HK-2 (cell line): Measurements from ENCODE around the gene TMC6.
"Not testable (repeated sequence)": the region's sequence is repeated elsewhere in the genome, so short reads cannot be mapped to it uniquely, and the experiment has no call there.

Experiments used
- DNase-seq: peaks from one replicate; pipeline ENCODE4 v3.0.0-alpha.2; 2018; ENCODE audit not compliant: unreplicated experiment

Gene TMC6

GRCh38 chr17:78111016-78111726, 17.4 kb downstream of the TMC6 start:
- no peak for DNase-seq

- no peak for DNase-seq
Observed at GRCh38 chr17:78110363-78111015, 18.1 kb downstream of the TMC6 start.

GRCh38 chr17:78109489-78109761, 19.1 kb downstream of the TMC6 start:
- DNase-seq = no peak

DNA sequence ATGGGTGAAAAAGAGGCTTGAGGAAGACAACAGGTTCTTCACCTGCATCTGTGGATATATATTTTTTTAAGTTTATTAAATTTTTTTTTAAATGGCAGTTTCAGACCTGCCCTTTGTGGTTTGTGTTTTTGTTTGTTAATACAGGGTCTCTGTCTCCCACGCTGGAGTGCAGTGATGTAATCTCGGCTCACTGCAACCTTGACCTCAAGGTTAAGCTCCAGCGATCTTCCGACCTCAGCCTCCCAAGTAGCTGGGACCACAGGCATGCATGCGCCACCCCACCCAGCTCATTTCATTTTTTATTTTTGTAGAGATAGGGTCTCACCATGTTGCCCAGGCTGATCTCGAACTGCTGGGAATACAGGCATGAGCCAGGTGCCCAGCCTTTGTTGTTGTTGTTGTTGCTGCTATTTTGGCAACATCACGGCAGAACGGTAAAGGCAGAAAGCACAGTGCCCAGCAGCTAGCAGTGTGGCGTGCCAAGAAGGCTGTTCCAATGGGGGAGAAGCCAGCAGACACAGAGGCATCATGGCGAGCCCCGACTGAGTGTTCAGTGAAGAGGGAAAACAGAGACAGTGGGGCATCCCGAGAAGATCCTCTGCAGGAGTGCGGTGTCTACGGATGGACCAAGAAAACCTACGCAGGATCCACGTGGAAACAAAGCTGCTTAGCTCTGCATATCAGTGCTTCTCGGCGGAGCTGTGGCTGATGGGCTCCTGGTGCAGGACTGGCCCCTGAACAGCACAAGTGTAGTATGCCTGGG, 19.6 kb downstream of the TMC6 start:
- DNase-seq = no peak

DNA sequence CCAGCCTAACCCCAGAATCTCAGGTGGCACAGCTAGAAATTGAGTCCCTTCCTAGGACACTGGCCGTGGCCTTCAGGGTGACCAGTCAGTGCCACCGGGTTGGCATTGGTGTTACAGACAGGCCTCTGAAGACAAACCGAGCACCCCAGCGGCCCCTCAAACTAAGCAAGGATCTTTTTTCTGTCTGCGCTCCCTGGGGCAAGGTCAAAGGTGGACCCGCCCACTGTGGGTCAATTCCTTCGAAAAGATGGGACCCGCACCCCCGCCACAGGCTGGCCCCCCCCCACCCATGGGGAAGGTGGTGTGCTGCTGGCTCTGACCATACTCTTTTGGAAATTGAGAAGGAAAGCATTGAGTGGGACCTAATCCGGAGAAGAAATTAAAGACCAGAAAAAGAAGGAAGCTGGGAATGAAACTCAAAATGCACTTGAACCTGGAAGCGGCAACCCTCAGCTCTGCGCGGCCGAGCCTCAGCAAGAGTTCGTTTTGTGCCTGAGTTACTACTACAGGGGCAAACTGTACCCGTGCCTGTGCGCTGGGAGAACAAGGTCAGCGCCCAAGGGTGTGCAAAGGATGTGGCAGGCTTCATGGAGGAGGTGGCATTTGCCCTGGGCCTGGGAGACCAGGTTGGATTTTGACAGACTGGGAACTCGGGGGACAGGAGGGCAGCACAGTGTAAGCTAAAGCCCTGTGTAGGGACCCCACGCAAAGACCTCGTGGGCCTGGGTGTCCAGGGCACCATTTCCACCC, 20.4 kb downstream of the TMC6 start:
- no peak for DNase-seq

DNA sequence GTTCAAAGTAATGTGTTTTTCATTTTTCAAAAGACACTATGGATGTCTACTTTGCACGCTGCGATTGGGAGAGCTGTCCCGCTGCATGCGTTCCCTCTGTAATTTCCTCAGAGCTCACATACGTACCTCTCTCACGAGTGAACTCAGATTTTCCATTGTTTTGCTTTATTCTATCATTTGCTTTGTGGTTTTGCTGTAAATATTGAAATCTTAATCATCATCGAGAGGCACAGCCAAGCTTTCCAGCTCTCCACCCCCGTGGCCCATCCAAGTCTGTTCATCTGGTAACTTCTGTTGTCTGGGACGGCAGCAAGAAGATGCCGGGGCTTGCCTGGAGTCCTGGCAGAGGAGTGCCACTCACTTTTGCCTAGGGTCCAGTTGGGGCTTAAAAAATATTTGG, 21.1 kb downstream of the TMC6 start:
- no peak for DNase-seq

- no peak for DNase-seq
Observed at GRCh38 chr17:78106211-78106610, 22.3 kb downstream of the TMC6 start.

DNA sequence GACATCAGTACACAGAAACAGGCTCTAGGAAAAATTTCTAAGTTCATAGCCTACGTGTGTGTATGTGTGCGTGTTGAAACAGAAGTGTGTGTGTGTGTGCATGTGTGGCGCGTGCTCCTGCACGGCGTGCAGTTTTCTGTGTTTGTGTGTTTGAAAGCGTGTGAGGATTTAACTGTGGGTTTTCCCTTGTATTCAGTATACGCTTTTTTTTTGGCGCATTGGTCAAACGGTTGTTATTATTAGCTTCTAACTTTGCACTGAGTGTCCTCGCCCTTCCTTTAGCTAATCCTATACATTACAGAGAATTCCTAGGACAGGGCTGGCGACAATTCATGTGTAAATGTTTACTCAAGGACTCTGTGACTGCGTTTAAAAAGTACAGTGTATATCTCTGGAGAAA, 23.0 kb downstream of the TMC6 start:
- no peak for DNase-seq

DNA sequence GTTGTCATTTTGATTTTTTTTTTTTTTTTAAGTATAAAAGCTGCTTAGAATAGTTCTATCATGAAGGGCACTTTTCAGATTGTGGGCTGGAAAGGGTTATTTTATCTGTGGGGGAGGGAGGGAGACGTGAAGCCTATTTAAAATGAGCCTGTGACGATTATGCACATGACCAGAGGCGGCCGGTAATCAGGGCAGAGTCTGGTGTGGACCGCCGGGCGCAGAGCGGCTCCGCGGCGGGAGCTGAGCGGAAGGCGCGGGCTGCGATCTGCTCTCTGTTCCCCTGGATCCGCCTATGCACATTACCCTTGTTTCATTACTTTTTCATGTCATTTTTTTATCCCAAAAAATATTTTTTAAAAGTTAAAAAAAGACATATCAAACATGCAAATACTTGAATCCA, 23.5 kb downstream of the TMC6 start:
- DNase-seq = no peak

- no peak for DNase-seq
Observed at GRCh38 chr17:78104540-78104941, 24.0 kb downstream of the TMC6 start.

DNA sequence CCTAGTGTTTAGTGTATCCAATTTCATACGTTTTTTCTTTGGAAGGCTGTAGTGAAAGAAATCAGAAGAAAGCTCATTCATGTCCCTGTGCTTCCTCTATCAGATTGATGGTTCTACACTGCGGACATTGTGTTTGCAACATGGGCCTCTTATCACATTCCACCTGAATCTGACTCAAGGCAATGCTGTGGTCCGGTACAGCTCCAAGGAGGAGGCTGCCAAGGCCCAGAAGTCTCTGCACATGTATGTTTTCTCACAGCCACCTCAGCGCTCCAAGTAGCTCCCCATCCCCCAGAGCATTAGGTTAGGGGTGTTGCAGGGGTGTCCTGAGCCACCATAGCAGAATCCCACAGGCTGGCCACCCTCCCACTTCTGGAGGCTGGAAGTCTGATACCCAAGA, 25.2 kb downstream of the TMC6 start:
- DNase-seq = no peak

DNA sequence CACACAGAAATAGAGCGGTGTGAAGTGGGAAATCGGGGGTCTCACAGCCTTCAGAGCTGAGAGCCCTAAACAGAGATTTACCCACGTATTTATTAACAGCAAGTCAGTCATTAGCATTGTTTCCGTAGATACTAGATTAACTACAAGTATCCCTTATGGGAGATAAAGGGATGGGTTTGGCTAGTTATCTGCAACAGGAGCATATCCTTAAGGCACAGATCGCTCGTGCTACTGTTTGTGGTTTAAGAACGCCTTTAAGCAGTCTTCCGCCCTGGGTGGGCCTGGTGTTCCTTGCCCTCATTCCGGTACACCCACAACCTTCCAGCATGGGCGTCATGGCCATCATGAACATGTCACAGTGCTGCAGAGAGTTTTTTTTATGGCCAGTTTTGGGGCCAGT, 27.0 kb downstream of the TMC6 start:
- DNase-seq = no peak

- no peak for DNase-seq
Observed at GRCh38 chr17:78101112-78101511, 27.4 kb downstream of the TMC6 start.

DNA sequence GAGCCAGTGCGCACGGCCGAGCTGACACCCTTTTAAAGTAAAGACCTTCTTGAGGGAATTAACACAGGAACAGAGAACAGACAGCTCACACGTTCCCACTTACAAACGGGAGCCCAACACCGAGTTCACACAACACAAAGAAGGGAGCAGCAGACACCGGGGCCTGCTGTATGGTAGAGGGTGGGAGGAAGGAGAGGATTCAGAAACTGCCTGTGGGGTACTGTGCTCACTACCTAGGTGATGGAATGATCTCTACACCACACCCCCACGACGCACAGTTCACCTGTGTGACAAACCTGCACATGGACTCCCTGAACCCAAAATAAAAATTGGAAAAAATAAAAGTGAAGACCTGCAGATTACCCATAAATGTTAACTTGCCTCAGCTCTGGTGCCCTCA, 32.5 kb downstream of the TMC6 start:
- no peak for DNase-seq

DNA sequence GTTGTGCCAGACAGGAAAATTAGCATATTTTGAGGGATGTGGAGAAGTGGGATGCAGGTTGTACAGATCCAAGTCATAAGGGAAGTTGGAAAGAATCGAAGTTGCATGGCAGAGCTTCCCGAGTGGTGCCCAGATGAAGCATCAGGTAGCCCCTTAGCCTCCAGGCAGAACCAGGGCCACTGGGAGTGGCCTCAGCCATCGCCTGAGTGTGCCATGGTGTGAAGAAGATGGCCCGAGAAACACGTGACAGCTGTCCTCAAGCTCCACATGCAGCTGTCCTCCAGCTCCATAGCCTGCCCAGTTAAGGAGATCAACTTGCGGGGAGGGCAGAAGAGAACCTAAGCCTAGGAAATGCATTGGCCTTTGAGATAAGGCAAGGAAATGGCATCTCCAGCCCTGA, 33.5 kb downstream of the TMC6 start:
- no peak for DNase-seq

DNA sequence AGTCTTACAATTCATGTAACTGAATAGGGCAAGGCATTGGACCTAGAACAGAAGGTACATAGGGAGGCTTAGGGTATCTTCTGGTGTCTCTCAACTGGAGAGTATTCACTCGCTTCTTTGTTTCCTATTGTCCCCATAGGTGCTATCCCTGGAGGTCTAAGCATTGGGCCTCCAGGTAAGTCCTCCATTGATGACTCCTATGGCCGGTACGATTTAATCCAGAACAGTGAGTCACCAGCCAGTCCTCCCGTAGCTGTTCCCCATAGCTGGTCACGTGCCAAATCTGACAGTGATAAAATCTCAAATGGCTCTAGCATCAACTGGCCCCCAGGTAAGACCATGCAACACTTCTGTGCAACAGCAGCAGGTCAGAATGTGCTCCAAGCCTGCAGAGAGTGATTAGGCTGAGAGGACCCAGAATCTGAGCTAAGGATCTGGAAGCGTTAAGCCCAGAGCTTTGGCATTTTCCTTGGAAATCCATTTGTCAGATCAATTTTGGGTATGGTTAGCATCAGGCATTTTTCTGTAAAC, 35.7 kb downstream of the TMC6 start:
- DNase-seq = no peak

DNA sequence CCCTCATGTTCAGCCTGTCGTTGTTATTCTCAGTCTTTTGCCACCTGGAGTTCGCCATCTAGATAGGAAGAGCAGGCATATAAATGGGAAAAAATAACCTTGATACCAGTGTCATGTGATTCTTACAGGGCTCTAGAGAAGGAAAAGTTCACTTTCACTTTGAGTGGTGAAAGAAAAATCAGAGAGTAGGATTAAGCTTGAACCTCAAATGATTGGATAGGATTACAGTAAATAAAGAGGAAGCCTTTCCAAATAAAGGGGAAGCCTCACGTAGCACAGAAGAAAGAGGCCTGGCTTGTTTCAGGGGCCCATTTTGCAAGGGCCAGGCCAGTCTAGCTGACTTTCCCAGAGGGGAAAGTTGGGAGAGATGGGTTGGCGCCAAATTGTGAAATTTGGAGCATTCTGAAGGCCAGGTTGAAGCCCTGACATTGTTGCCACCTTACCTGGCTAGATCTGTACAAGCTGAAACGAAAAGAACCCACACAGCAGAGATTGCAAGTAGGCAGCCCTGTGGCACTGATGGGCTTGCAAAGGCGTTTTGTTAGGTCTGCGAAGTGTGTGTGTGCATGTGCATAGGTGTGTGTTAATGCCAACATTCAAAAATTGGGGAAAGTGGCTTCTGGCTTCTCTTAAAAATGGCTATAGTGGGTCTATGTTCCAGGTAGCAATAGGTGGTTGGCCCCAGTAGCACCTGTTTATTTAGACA, 38.8 kb downstream of the TMC6 start:
- DNase-seq = no peak

- DNase-seq = no peak
Observed at GRCh38 chr17:78088529-78088928, 40.0 kb downstream of the TMC6 start.

- DNase-seq = no peak
Observed at GRCh38 chr17:78086740-78087139, 41.8 kb downstream of the TMC6 start.

- DNase-seq = no peak
Observed at GRCh38 chr17:78082988-78083387, 45.6 kb downstream of the TMC6 start.

DNA sequence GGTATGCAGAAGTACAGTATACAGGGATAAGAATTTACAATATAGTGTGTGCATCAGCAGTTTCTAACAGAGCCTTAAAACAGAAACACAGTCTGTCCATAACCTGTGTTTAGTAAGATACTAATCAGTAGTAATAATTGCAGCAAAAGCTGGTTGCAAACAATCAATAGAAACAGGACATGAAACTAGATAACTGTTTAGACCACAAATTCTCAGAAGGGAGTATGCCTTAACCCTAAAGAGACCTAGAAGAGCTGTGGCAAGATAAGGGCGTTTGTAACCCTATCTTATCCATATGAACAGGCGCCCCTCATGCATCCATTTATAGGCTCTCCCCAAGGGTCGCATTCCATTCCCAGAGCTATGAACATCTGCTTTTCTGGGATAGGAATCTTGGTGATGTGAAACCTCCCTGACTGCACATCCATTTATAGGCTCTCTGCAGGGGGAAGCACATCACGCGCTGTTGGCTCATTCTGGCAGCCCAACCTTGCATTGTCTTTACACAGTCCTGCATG, 46.1 kb downstream of the TMC6 start:
- not testable (repeated sequence) for DNase-seq
